Ovary (tissue), 9 donors: ENCODE results near the gene ATP5F1E. TPM values are rescaled to one million over a fixed set of nuclear protein-coding genes. Genes with fewer than 3 reads are reported as not detected.

ENCODE experiments used
- DNase-seq, 5 donors: peaks; one replicate each; pipeline ENCODE4 v3.0.0-alpha.2; 2019 to 2020
- H3K27ac ChIP-seq, 2 donors: fragments of 200-600 bp; one replicate each; pipeline versions ENCODE4 v1.5.1 to v1.8.0; 2019 to 2022
- H3K27me3 ChIP-seq: fragments of 200-600 bp; one replicate; pipeline ENCODE4 v1.8.0; 2022
- H3K36me3 ChIP-seq: fragments of 200-600 bp; sonication (generic); one replicate; pipeline ENCODE4 v1.5.1; 2019
- H3K4me1 ChIP-seq: one replicate; pipeline ENCODE4 v1.8.1; 2013; ENCODE audit warnings: mild to moderate bottlenecking, moderate library complexity; ENCODE audit not compliant: insufficient read depth
- H3K4me3 ChIP-seq: fragments of 200-600 bp; sonication (generic); one replicate; pipeline ENCODE4 v1.5.1; 2017
- H3K9me3 ChIP-seq, 2 donors: fragments of 200-600 bp in 1 of 2; sonication (generic) in 1 of 2; one replicate each; pipeline versions ENCODE4 v1.5.1 to v1.8.1; 2013 to 2019; ENCODE audit warnings: mild to moderate bottlenecking in 1 of 2, moderate library complexity in 1 of 2
- EP300 ChIP-seq: sonication (generic); formaldehyde crosslinking; IDR thresholded peaks from one replicate; pipeline ENCODE4 v1.6.1; 2017; ENCODE audit warnings: antibody characterized with exemption
- POLR2A ChIP-seq: fragments of 450-650 bp; IDR thresholded peaks from one replicate; pipeline ENCODE4 v1.6.1; 2017; ENCODE audit warnings: antibody characterized with exemption, mild to moderate bottlenecking, moderate library complexity
- WGBS, 3 donors: extraction: QIAGEN DNeasy Blood & Tissue Kit in 1 of 3; methylation state at CpG; one replicate each; pipeline versions ENCODE4 v1.1.5 to v1.1.7; 2013 to 2017; 5-methylcytosine and 5-hydroxymethylcytosine counted together
- intact Hi-C, 4 donors: fragments of 100-400 bp; cut with DNase I; formaldehyde crosslinking; loops; one replicate each; pipeline versions ENCODE4 v1.11.0 to v1.15.1; 2022 to 2023
- polyA plus RNA-seq, 2 donors: library from polyadenylated mRNA; stranded (reverse); fragments of 200-250 nt in 1 of 2; fragments of 350-450 nt in 1 of 2; fragmentation: Illumina TruSeq in 1 of 2; extraction: RNeasy Lipid Tissue Mini Kit (QIAGEN cat#74804) in 1 of 2; gene quantifications; one replicate each; pipeline ENCODE4 v1.2.3, GENCODE V29; 2013 to 2014
- total RNA-seq, 7 donors: library from RNA; depleted of rRNA in 2 of 7; stranded (reverse); fragments of >200 nt in 2 of 7; fragmentation: NEBNext Ultra II Directional in 3 of 7; extraction: Animal tissue kit (Norgen Biotek cat#: 25700) in 3 of 7; gene quantifications; one replicate each; pipeline versions ENCODE4 v1.1.0 to v1.2.4, GENCODE V29; 2016 to 2023
- TF ChIP-seq, protein P1 (sequence below), 3 donors: fragments of 450-650 bp in 2 of 3; fragments of 200-600 bp in 1 of 3; IDR thresholded peaks; one replicate each; pipeline versions ENCODE4 v1.5.1 to v1.8.0; 2016 to 2022; ENCODE audit warnings: antibody characterized with exemption in 3 of 3, mild to moderate bottlenecking in 1 of 3
- donor health status: DM: no; HTN: no; CAD: no; lungs with moderate emphysema.
- donor health status: DM: no; HTN: no; CAD: no.
- donor health status: Bipolar disorder and iron deficiency.
- donor health status: DM: yes; HTN: yes; CAD: no.
- donor health status: DM: no; HTN: no; CAD: no.
- donor health status: DM: yes; HTN: yes; CAD: no.

Gene ATP5F1E
- total and polyA plus RNA-seq, 9 donors: 23.2 to 73.1 (median 45.4) TPM

DNA sequence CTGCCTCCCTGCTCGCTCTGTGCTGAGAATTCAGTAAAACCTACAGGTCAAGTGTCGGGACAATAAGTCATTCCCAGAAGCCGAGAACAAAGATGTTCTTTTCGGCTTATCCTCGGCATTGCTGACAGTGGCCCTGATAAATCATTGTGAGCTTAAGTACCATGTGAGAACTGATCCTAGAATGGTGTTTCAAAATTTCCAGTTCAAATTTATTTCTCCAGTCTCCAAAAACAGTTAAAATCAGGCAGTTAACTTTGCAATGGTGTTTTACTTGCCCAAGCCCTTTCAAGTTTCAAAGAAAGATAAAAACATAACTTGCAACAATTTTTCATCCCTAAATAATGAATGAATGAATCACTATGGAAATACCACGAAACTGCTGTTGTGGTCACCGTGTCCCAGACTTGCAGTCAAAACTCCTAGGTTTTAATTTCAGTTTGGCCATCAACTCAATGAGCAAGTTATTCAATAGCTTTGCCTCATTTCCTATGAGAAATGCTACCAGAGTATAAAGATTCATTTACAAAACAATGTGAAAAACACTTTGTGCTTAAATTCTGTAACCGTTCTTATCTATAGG is 4.3 kb downstream of the ATP5F1E start:
- Histone ChIP-seq H3K4me1 (peaks cover 6% of the 10 kb centered on the region), H3K36me3 (no peaks in the 10 kb centered on the region), H3K27me3 (no peaks in the 10 kb centered on the region), H3K27ac (no peak overlapping the region), H3K4me3 (no peak overlapping the region), H3K9me3 (no peaks in the 10 kb centered on the region)
- WGBS, 3 donors: 47 to 50% (median 49%) methylated on average over 8 of the region's 8 CpGs
- no peak for DNase-seq
- intact Hi-C loops: no loop called here
- TF ChIP-seq, protein P1, sequence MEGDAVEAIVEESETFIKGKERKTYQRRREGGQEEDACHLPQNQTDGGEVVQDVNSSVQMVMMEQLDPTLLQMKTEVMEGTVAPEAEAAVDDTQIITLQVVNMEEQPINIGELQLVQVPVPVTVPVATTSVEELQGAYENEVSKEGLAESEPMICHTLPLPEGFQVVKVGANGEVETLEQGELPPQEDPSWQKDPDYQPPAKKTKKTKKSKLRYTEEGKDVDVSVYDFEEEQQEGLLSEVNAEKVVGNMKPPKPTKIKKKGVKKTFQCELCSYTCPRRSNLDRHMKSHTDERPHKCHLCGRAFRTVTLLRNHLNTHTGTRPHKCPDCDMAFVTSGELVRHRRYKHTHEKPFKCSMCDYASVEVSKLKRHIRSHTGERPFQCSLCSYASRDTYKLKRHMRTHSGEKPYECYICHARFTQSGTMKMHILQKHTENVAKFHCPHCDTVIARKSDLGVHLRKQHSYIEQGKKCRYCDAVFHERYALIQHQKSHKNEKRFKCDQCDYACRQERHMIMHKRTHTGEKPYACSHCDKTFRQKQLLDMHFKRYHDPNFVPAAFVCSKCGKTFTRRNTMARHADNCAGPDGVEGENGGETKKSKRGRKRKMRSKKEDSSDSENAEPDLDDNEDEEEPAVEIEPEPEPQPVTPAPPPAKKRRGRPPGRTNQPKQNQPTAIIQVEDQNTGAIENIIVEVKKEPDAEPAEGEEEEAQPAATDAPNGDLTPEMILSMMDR (IDR thresholded peaks at IDR 0.05): no peak
- TF ChIP-seq EP300 (no peak), POLR2A (no peak)

- Histone ChIP-seq H3K36me3 (no peaks in the 10 kb centered on the region), H3K4me1 (peaks cover 6% of the 10 kb centered on the region), H3K9me3 (no peaks in the 10 kb centered on the region), H3K27ac (no peak overlapping the region), H3K27me3 (no peaks in the 10 kb centered on the region), H3K4me3 (no peak overlapping the region)
- TF ChIP-seq EP300 (no peak), POLR2A (no peak)
- TF ChIP-seq, protein P1 (IDR thresholded peaks at IDR 0.05): no peak
- DNase-seq: no peak
- intact Hi-C loops: no loop called here
- WGBS, 3 donors: 78 to 84% (median 80%) methylated on average over 5 of the region's 5 CpGs
Measured at GRCh38 chr20:59026904-59027740, 5.0 kb downstream of the ATP5F1E start.

GRCh38 chr20:59025511-59025910 is 6.6 kb downstream of the ATP5F1E start:
- intact Hi-C loops: no loop called here
- Histone ChIP-seq H3K4me1 (peaks cover 2% of the 10 kb centered on the region), H3K27ac (no peak overlapping the region), H3K4me3 (no peak overlapping the region), H3K36me3 (no peaks in the 10 kb centered on the region), H3K9me3 (no peaks in the 10 kb centered on the region), H3K27me3 (no peaks in the 10 kb centered on the region)
- DNase-seq: no peak
- WGBS, 3 donors: 94 to 97% (median 95%) methylated on average over 4 of the region's 4 CpGs
- TF ChIP-seq, protein P1 (IDR thresholded peaks at IDR 0.05): no peak
- TF ChIP-seq POLR2A: no peak
- no peak for TF ChIP-seq EP300

GRCh38 chr20:59025086-59025485 is 7.0 kb downstream of the ATP5F1E start:
- DNase-seq: no peak
- no peaks in the 10 kb centered on the region for H3K27me3 ChIP-seq
- TF ChIP-seq POLR2A: no peak
- TF ChIP-seq, protein P1 (IDR thresholded peaks at IDR 0.05): no peak
- TF ChIP-seq EP300: no peak
- 49 to 76% (median 61%) methylated on average over 2 of the region's 2 CpGs for WGBS, 3 donors
- H3K27ac ChIP-seq: no peak overlapping the region
- no peaks in the 10 kb centered on the region for H3K9me3 ChIP-seq
- no peaks in the 10 kb centered on the region for H3K36me3 ChIP-seq
- no peak overlapping the region for H3K4me3 ChIP-seq
- intact Hi-C loops: no loop called here
- H3K4me1 ChIP-seq: peaks cover 2% of the 10 kb centered on the region
